Ishikawa (cell line): Measurements from ENCODE around the gene ME2.

Experiments used
- CEBPB ChIP-seq: IDR thresholded peaks from 2 replicates; pipeline ENCODE4 v1.6.1; 2012
- CREB1 ChIP-seq: IDR thresholded peaks from 2 replicates; pipeline ENCODE4 v1.6.1; 2012; ENCODE audit warnings: low read depth
- EGR1 ChIP-seq: IDR thresholded peaks from 2 replicates; pipeline ENCODE4 v1.6.1; 2012
- EP300 ChIP-seq: IDR thresholded peaks from 2 replicates; pipeline ENCODE4 v1.6.1; 2012; ENCODE audit warnings: borderline replicate concordance
- FOXM1 ChIP-seq: IDR thresholded peaks from 2 replicates; pipeline ENCODE4 v1.6.1; 2012; ENCODE audit warnings: low read depth, borderline replicate concordance
- NFIC ChIP-seq: IDR thresholded peaks from 2 replicates; pipeline ENCODE4 v1.6.1; 2012
- RAD21 ChIP-seq: IDR thresholded peaks from 2 replicates; pipeline ENCODE4 v1.6.1; 2012; ENCODE audit warnings: low read depth
- TAF1 ChIP-seq: IDR thresholded peaks from 2 replicates; pipeline ENCODE4 v1.6.1; 2012; ENCODE audit warnings: low read depth, mild to moderate bottlenecking
- TCF12 ChIP-seq: IDR thresholded peaks from 2 replicates; pipeline ENCODE4 v1.6.1; 2012; ENCODE audit warnings: low read depth
- TEAD4 ChIP-seq: IDR thresholded peaks from 2 replicates; pipeline ENCODE4 v1.6.1; 2012
- YY1 ChIP-seq: IDR thresholded peaks from 2 replicates; pipeline ENCODE4 v1.6.1; 2012; ENCODE audit warnings: low read depth
- ZBTB7A ChIP-seq: IDR thresholded peaks from 2 replicates; pipeline ENCODE4 v1.6.1; 2012; ENCODE audit warnings: low read depth
- TF ChIP-seq, protein P1 (sequence below): IDR thresholded peaks from 2 replicates; pipeline ENCODE4 v1.6.1; 2012
- TF ChIP-seq, protein P2 (sequence below): IDR thresholded peaks from 2 replicates; pipeline ENCODE4 v1.6.1; 2012
- TF ChIP-seq, protein P3 (sequence below): IDR thresholded peaks from 2 replicates; pipeline ENCODE4 v1.6.1; 2012; ENCODE audit warnings: low read depth, mild to moderate bottlenecking

ME2 gene

DNA sequence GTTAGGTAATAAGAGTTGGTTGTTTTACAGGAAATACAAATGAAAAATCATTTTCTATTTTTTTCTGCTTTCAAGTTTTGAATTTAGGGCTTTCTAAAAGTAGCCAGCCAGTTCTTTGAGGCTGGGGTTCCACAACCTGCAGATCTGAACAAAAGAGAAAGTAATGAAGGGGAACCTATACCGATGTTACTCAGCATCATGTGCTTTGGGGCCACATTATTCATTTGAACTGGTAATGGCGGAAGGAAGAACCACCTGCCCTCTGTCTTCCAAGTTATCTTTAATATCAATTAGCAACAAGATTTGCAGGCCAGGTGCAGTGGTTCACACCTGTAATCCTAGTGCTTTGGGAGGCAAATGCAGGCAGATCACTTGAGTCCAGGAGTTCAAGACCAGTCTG is 46.2 kb upstream of the ME2 start:
- TF ChIP-seq RAD21 (no peak), TEAD4 (no peak), YY1 (no peak), EP300 (no peak), CREB1 (no peak), TAF1 (no peak), FOXM1 (no peak), ZBTB7A (no peak), TCF12 (no peak), CEBPB (no peak), EGR1 (no peak)
- TF ChIP-seq, protein P1, sequence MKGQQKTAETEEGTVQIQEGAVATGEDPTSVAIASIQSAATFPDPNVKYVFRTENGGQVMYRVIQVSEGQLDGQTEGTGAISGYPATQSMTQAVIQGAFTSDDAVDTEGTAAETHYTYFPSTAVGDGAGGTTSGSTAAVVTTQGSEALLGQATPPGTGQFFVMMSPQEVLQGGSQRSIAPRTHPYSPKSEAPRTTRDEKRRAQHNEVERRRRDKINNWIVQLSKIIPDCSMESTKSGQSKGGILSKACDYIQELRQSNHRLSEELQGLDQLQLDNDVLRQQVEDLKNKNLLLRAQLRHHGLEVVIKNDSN, result no peak
- TF ChIP-seq, protein P2, sequence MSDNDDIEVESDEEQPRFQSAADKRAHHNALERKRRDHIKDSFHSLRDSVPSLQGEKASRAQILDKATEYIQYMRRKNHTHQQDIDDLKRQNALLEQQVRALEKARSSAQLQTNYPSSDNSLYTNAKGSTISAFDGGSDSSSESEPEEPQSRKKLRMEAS, result no peak

DNA sequence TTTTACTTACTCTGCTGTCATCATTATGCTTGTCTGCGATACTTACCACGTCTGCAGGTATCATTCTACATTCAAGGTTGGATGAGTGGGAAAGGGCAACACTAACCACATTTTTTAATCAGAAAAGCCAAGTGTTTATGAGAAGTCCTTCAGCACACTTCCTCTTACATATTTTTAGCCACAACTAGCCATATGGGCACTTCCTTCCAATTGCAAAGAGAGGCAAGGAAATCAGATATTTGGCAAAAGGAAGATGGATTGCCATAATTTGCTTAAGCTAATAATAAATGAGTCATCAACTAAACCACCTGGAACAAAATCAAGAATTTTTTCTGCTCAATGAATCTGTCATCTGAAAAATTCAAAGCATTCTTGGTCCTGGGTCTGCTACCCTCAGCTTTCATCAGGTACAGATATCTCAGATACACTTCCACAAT is 42.4 kb upstream of the ME2 start:
- TF ChIP-seq CREB1 (no peak), EGR1 (no peak), YY1 (no peak), CEBPB (peak; percentile 48; the same call in 1 of the 2 replicates), RAD21 (no peak), FOXM1 (peak; percentile 36; the same call in 1 of the 2 replicates), NFIC (peak; percentile 95), EP300 (peak; percentile 67), TEAD4 (peak; percentile 95), TCF12 (peak; percentile 80), TAF1 (no peak), ZBTB7A (no peak)
- TF ChIP-seq, protein P3, sequence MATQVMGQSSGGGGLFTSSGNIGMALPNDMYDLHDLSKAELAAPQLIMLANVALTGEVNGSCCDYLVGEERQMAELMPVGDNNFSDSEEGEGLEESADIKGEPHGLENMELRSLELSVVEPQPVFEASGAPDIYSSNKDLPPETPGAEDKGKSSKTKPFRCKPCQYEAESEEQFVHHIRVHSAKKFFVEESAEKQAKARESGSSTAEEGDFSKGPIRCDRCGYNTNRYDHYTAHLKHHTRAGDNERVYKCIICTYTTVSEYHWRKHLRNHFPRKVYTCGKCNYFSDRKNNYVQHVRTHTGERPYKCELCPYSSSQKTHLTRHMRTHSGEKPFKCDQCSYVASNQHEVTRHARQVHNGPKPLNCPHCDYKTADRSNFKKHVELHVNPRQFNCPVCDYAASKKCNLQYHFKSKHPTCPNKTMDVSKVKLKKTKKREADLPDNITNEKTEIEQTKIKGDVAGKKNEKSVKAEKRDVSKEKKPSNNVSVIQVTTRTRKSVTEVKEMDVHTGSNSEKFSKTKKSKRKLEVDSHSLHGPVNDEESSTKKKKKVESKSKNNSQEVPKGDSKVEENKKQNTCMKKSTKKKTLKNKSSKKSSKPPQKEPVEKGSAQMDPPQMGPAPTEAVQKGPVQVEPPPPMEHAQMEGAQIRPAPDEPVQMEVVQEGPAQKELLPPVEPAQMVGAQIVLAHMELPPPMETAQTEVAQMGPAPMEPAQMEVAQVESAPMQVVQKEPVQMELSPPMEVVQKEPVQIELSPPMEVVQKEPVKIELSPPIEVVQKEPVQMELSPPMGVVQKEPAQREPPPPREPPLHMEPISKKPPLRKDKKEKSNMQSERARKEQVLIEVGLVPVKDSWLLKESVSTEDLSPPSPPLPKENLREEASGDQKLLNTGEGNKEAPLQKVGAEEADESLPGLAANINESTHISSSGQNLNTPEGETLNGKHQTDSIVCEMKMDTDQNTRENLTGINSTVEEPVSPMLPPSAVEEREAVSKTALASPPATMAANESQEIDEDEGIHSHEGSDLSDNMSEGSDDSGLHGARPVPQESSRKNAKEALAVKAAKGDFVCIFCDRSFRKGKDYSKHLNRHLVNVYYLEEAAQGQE, result no peak
- TF ChIP-seq, protein P1, result peak; percentile 85
- TF ChIP-seq, protein P2, result peak; percentile 32; the same call in 1 of the 2 replicates

DNA sequence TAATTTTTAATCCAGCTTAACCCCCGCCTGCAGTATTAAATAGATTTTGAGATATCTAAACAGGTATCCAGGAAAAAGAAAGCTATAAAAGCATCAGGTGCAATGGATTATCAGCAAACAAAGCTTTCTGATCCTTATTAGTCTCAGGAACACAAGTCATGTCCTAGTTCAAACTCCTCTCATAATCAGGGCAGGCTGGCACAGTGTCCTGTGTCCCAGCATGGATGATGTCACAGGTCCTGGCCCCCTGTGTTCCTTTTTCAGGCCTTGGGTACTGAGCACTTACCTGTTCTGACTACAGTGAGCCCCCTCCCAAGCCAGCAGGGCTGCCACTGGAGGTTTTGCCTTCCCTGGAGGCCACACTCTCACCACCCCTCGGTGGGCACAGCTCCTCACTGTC is 39.6 kb upstream of the ME2 start:
- TF ChIP-seq EGR1 (no peak), EP300 (no peak), CEBPB (no peak), CREB1 (no peak), TAF1 (no peak), FOXM1 (no peak), TCF12 (no peak), RAD21 (no peak), YY1 (no peak), ZBTB7A (no peak)
- TF ChIP-seq, protein P2, result no peak
- TF ChIP-seq, protein P3, result no peak
- TF ChIP-seq, protein P1, result no peak

DNA sequence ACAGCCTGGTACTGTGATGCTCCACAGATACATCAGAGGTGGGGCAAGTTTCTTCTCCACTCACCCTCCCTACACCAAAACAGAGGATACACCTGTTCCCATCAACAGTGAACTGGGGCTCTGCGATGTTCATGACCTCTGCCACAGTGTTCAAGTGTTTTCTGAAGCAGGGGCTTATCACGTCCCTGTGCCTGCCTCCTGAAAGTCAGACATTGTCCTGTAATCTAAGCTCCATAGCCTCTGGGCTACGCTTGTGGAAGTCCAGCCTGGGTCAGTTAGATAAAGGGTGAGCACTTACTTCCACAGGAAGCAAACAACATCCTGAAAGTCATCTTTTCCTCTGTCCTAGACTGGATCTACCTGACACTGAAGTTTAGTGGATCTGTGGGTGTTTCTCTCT is 38.9 kb upstream of the ME2 start:
- TF ChIP-seq EGR1 (no peak), TAF1 (no peak), CEBPB (no peak), FOXM1 (no peak), RAD21 (no peak)
- TF ChIP-seq, protein P3, result no peak
- TF ChIP-seq, protein P2, result no peak
